Colonic mucosa (tissue), 2 donors: ENCODE data around the gene OR11H7. TPM values are rescaled to one million over a fixed set of nuclear protein-coding genes. Genes with fewer than 3 reads are reported as not detected.

Experiments used
- total RNA-seq, 2 donors: library from RNA; stranded (reverse); fragmentation: NEBNext Ultra II Directional in 1 of 2; extraction: Animal tissue kit (Norgen Biotek cat#: 25700) in 1 of 2; gene quantifications; one replicate each; pipeline ENCODE4 v1.2.1, GENCODE V29; 2021
- donor health status: DM: no; HTN: no; CAD: no.
- donor health status: DM: no; HTN: no; CAD: no.

The OR11H7 gene
- total RNA-seq, 2 donors from 2014 or later = not detected

Other genes starting within 250 kb of the OR11H7 start
- not detected for gene OR4Q2, start 226.8 kb upstream of the OR11H7 start, total RNA-seq
- gene OR4K14, start 209.7 kb upstream of the OR11H7 start, total RNA-seq = not detected
- not detected for gene OR4K13, start 192.9 kb upstream of the OR11H7 start, total RNA-seq
- not detected for gene OR4L1, start 168.9 kb upstream of the OR11H7 start, total RNA-seq
- gene OR4K17, start 118.2 kb upstream of the OR11H7 start, total RNA-seq = not detected
- gene OR4N5, start 90.2 kb upstream of the OR11H7 start, total RNA-seq = not detected
- not detected for gene OR11G2, start 38.1 kb upstream of the OR11H7 start, total RNA-seq
- not detected for gene OR11H6, start 5.3 kb upstream of the OR11H7 start, total RNA-seq
- gene OR11H4, start 10.3 kb downstream of the OR11H7 start, total RNA-seq = not detected
- 10 to 100 TPM; 10.1 to 12.1 TPM for gene TTC5, start 77.0 kb downstream of the OR11H7 start, total RNA-seq
- gene CCNB1IP1, start 104.3 kb downstream of the OR11H7 start, total RNA-seq = 10 to 100 TPM; 20.5 to 30.7 TPM
- gene PARP2, start 114.7 kb downstream of the OR11H7 start, total RNA-seq = 10 to 100 TPM; 12.5 to 23.7 TPM
- 10 to 100 TPM; 53.7 to 71.3 TPM for gene TEP1, start 184.5 kb downstream of the OR11H7 start, total RNA-seq
- under 1 TPM; 0.05 TPM for gene KLHL33, start 207.2 kb downstream of the OR11H7 start, total RNA-seq
- gene OSGEP, start 225.8 kb downstream of the OR11H7 start, total RNA-seq = 10 to 100 TPM; 26.9 to 42.0 TPM
- 100 to 1,000 TPM; 119 to 169 TPM for gene APEX1, start 226.2 kb downstream of the OR11H7 start, total RNA-seq
- 10 to 100 TPM; 30.3 to 54.6 TPM for gene PIP4P1, start 232.5 kb downstream of the OR11H7 start, total RNA-seq
- gene PNP, start 240.4 kb downstream of the OR11H7 start, total RNA-seq = 100 to 1,000 TPM; 121 to 123 TPM